ENCODE data around the gene FGF19.

FGF19 gene

GRCh38 chr11:69651834-69652620, 51.8 kb downstream of the FGF19 start:
- in situ Hi-C loops (cut with MboI; ENCODE audit: low pct_unique_long_range_greater_than_20kb, low sequenced_read_pairs), result loop anchor here (10.0 to 25.0 kb wide), 2 partner anchors 537 to 1040 kb away; no protein-coding TSS in a partner anchor
- DNase-seq, result no peak

- in situ Hi-C loops (cut with MboI; ENCODE audit: low pct_unique_long_range_greater_than_20kb, low sequenced_read_pairs), result loop anchor here (10.0 to 25.0 kb wide), 2 partner anchors 536 to 1039 kb away; no protein-coding TSS in a partner anchor
- DNase-seq, result no peak
Measured at GRCh38 chr11:69650832-69651344, 52.9 kb downstream of the FGF19 start.

- in situ Hi-C loops (cut with MboI; ENCODE audit: low pct_unique_long_range_greater_than_20kb, low sequenced_read_pairs), result loop anchor here (10.0 to 25.0 kb wide), 2 partner anchors 535 to 1038 kb away; no protein-coding TSS in a partner anchor
- DNase-seq, result no peak
Measured at GRCh38 chr11:69650081-69650831, 53.6 kb downstream of the FGF19 start.

- in situ Hi-C loops (cut with MboI; ENCODE audit: low pct_unique_long_range_greater_than_20kb, low sequenced_read_pairs), result no loop called here
Measured at GRCh38 chr11:69649576-69649900, 54.3 kb downstream of the FGF19 start.

GRCh38 chr11:69648679-69649575, 54.9 kb downstream of the FGF19 start:
- no peak for DNase-seq
- in situ Hi-C loops (cut with MboI; ENCODE audit: low pct_unique_long_range_greater_than_20kb, low sequenced_read_pairs), result no loop called here

More at GRCh38 chr11:69649576-69649900, 54.3 kb downstream of the FGF19 start:
- no peak for DNase-seq
